Fibroblast of the aortic adventitia (primary cell): ENCODE results near the gene KLHL26. TPM values are rescaled to one million over a fixed set of nuclear protein-coding genes. Genes with fewer than 3 reads are reported as not detected.
"Not testable (repeated sequence)": the region's sequence is repeated elsewhere in the genome, so short reads cannot be mapped to it uniquely, and the experiment has no call there.

Source experiments
- DNase-seq: peaks from one replicate; pipeline ENCODE4 v3.0.0-alpha.2; 2010; ENCODE audit warnings: low read depth
- H3K4me3 ChIP-seq: 2 replicates; pipeline ENCODE4 v1.5.1; 2011; ENCODE audit warnings: low read depth, mild to moderate bottlenecking, control low read depth, low read length, moderate library complexity
- total RNA-seq: library from RNA; depleted of rRNA; stranded (reverse); fragments of >200 nt; gene quantifications from 2 replicates; pipeline ENCODE4 v1.2.3, GENCODE V29; 2012; ENCODE audit warnings: low replicate concordance
- TF ChIP-seq, protein P1 (sequence below): IDR thresholded peaks from 2 replicates; pipeline ENCODE4 v1.5.1; 2011; ENCODE audit warnings: mild to moderate bottlenecking, low read length, control low read depth, inconsistent platforms; ENCODE audit not compliant: insufficient read depth

KLHL26 gene
- total RNA-seq, 1 donor = 3.9 TPM

DNA sequence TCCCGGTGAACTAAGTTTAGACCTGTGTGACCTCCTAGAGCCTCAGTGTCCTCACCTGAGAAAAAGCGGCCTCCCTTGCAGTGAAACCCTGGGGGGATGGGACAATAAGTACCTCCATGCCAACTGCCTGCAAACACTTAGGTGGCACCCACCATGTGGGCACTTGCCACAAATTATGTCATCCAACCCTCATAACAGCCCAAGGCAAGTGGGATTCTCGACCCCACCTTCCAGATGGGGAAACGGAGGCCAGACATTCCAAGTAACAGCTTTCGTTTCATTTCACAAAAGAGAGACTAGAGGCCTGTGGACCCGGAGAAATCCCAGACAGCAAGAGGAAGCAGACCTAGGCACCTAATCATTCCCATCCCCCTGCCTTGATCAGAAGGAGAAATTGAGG, 41.4 kb upstream of the KLHL26 start:
- DNase-seq = no peak
- TF ChIP-seq, protein P1, sequence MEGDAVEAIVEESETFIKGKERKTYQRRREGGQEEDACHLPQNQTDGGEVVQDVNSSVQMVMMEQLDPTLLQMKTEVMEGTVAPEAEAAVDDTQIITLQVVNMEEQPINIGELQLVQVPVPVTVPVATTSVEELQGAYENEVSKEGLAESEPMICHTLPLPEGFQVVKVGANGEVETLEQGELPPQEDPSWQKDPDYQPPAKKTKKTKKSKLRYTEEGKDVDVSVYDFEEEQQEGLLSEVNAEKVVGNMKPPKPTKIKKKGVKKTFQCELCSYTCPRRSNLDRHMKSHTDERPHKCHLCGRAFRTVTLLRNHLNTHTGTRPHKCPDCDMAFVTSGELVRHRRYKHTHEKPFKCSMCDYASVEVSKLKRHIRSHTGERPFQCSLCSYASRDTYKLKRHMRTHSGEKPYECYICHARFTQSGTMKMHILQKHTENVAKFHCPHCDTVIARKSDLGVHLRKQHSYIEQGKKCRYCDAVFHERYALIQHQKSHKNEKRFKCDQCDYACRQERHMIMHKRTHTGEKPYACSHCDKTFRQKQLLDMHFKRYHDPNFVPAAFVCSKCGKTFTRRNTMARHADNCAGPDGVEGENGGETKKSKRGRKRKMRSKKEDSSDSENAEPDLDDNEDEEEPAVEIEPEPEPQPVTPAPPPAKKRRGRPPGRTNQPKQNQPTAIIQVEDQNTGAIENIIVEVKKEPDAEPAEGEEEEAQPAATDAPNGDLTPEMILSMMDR = no peak
- H3K4me3 ChIP-seq = no peak overlapping the region

DNA sequence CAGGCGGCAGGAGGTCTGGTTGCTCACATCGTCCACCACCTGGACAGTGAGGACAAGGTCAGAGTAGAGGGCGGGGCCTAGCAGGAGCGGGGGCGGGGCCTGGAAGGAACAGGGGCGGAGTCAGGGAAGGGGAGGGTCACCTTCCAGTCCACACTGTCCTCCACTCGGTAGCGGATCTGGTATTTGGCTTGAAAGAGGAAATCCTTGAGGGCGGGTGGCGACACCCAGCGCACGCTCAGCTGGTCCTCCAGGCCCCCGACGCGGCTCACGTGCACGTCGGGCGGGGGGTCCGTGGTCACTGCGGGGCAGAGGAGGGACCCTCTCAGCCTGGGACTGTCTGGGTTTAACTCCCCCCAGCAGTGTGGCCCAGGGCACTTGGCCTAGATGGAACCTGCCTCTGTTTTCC, 40.1 kb upstream of the KLHL26 start:
- no peak for DNase-seq
- TF ChIP-seq, protein P1 = no peak

DNA sequence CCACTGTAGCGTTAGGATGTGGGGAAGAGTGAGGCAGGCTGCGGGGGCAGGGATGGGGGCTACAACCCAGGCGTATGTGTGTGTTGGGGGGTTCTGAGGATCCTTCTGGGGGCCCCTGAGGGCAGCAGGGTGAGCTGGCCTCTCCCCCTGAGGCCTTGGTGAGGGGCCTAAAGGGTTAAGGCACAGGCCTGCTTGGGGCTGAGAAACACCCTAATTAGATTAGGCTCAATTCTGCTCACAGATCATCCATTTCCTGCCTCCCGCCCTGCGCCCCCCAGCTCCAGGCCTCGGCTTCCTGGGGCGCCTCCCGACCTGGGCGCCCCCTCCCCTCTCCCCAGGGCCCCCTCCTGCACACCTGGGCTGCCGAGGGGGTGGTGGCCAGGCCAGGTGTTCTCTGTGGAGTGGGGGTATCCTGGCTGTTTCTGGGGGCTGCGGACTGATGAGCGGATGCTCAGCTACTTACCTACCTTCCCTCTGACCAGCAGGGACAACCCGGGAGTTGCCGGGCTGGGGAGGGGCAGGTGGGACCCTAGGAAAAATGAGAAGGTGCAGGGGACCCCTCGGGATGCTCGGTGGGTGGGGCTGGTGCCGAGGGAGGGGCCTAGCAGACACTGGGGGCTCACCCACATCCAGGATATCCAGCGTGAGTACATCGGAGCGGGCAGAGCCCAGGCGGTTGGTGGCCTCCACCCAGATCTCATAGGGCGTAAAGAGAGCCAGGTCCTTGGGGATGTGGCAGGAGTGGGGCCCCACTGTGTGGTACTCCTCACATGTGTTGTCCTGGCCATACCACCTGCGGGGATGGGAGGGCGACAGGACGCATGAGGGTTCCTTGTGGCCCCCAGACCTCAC, 38.8 kb upstream of the KLHL26 start:
- TF ChIP-seq, protein P1 = no peak
- no peak overlapping the region for H3K4me3 ChIP-seq
- no peak for DNase-seq

More for the DNA sequence above, 40.1 kb upstream of the KLHL26 start:
- H3K4me3 ChIP-seq = no peak overlapping the region

DNA sequence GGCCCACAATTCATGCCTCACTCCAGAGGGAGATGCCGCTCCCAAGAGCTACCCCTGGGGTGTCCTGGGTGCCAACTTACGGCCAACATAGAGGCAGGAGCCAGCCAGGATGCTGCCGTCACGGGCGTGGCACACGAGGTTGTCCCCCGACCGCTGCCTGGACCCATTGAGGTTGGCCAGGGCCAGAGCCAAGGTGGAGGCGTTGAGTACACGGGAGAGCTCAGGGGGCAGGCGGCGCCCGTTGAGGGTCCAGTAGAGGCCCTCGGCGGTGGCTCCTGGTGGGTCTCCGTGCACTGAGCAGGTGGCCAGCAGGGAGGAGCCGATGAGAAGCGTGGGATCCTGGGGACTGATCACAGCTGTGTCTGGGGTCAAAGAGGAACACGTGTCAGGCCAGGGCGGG, 37.3 kb upstream of the KLHL26 start:
- H3K4me3 ChIP-seq = no peak overlapping the region
- DNase-seq = no peak
- TF ChIP-seq, protein P1 = no peak

DNA sequence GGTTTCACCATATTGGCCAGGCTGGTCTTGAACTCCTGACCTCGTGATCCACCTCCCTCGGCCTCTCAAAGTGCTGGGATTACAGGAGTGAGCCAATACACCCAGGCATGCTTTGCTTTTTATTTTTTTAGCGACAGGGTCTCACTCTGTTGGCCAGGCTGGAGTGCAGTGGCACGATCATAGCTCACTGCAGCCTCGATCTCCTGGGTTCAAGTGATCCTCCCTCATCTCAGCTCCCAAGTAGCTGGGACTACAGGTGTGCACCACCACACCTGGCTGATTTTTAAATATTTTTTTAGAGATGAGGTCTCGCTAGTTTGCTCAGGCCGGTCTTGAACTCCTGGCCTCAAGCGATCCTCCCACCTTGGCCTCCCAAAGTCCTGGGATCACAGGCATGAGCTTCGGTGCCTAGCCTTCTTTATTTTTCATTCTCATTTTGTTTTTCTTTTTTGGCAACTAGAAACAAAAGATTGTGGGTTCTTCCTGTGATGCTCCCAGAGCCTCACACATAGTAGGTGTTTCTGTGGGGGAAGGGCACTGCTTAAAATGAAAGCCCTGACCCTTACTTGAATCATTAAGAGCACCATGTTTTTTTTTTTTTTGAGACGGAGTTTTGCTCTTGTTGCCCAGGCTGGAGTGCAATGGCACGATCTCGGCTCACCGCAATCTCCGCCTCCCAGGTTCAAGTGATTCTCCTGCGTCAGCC, 36.0 kb upstream of the KLHL26 start:
- H3K4me3 ChIP-seq, DNase-seq: not testable (repeated sequence)

DNA sequence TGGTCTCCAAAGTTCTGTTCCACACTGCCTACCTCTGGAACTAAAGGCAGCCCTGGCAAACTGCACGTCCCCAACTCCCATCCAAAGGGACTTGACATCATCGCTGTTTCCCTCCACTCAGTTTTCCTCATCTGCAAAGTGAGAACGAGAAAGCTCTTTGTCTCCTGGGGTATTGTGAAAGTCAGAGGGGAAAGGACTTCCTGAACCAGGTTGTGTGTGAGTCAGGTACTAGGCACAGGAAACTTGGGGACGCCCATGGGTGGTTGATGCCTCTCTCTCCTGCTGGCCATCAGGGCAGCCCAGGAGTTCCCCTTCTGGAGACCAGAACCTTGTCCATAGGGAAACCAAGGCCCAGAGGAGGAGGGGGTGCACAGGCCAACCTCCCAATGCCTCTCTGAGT, 35.0 kb upstream of the KLHL26 start:
- no peak overlapping the region for H3K4me3 ChIP-seq
- DNase-seq = no peak
- TF ChIP-seq, protein P1 = no peak

DNA sequence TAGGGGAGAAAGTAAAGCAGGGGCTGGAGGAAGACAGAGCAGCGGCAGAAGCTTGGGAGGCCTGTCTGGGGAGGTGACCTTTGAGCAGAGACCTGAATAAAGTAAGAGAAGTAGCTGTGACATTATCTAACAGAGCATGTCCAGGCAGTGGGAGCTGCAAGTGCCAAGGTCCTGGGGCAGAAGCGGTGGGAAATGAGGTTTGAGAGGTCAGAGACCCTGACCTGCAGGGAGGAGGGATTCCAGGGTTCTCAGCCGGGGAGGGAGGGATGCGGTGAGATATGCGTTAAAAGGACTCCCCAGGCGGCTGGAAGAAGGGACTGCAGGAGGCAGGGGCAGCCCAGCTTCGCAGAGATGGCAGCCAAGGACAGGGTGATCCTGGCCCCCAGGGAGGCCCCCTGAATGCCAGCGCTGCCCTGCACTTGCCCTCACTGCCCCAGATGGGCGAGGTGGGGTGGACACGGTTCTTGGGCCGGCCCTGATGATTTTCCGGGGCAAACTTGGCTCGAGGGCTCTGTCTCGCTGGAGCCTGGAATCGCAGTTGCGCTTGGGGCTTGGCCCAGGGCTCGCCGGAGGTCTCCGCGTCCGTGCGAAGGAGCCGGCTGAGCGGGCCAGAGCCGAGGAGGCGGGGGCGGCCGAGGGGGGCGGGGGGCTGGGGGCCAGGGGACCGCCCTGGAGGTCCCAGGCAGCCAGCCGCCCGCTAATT, 33.4 kb upstream of the KLHL26 start:
- DNase-seq = peak; percentile 26
- TF ChIP-seq, protein P1 = peak; percentile 49
- H3K4me3 ChIP-seq = no peak overlapping the region
